ENCODE measurements around the gene BRIP1.
"Not testable (repeated sequence)": the region's sequence is repeated elsewhere in the genome, so short reads cannot be mapped to it uniquely, and the experiment has no call there.

BRIP1 gene

DNA sequence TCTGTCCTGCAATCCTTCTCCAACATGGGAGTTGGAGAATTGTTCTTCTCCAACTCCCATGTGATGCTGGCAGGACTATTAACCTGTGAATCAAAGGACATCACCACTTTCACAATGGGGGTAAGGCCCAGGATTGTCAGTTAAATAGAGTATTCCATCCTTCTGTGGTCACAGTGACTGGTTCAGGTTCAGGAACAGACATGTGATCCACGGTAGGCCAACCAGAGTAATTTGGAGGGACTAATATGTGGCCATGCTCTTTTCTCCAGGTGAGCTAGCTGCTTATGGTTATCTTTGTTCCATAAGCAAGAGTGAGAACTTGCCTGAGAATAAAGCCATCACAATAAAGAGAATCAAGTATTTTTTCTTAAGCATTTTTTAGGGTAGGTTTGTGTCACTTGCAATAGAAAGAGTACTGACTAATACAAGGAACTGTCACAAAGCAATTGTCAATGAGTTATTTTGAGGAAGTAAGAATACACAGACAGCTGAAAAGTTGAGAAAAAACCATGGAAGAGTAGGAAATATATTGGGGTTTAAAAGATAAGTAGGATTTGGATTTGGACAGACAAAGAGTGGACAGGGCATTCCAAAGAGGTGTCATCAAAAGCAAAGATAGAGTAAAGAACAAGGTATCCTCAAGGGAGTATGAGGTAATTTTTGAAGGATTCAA lies 63.4 kb downstream of the BRIP1 start:
- DNase-seq (ENCODE audit: low read depth): no peak

- no peak for DNase-seq (ENCODE audit: low read depth)
Observed at GRCh38 chr17:61797283-61797682, 66.0 kb downstream of the BRIP1 start.

DNA sequence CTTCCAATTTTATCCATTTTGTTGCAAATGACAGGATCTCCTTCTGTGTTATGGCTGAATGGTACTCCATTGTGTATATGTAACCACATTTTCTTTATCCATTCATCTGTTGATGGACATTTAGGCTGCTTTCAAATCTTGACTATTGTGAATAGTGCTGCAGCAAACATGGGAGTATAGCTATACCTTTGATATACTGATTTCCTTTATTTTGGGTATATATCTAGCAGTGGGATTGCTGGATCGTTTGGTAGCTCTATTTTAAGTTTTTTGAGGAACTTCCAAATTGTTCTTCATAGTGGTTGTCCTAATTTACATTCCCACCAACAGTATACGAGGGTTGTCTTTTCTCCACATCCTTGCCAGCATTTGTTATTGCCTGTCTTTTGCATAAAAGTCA lies 67.8 kb downstream of the BRIP1 start:
- no peak for DNase-seq (ENCODE audit: low read depth)

DNA sequence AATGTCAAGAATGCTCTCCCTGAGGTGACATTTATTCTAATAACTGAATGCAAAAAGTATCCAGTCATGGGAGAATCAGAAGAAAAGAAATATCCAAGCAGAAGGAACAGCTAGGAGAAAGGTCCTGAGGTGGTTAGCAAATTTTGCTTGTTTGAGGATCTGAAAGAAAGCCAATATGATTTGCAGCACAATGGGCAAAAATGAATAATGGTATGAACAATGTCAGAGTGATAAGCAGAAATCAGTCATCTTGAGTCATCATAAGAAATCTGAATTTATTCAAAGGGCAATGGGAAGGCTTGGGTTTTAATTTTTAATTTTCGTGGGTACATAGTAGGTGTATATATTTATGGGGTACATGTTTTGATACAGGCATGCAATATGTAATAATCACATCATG lies 68.5 kb downstream of the BRIP1 start:
- DNase-seq (ENCODE audit: low read depth): no peak

- no peak for DNase-seq (ENCODE audit: low read depth)
Observed at GRCh38 chr17:61794242-61794641, 69.1 kb downstream of the BRIP1 start.

- DNase-seq (ENCODE audit: low read depth): no peak
Observed at GRCh38 chr17:61793565-61793964, 69.8 kb downstream of the BRIP1 start.

DNA sequence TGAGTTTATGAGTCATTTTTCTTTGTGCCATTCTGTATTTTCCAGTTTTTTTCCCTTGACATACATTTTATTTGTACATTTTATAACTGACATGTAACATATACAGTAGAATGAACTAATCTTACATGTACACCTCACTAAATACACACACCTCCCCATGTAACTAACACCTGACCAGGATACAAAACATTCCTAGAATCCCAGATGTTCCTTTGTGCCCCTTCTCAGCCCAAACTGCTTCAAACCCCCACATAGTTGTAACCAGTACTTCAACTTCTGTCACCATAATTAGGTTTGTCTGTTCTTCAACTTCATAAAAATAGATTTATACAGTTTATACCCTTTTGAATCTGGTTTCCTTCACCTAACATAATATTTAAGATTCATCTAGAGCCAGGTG lies 73.5 kb downstream of the BRIP1 start:
- DNase-seq (ENCODE audit: low read depth): no peak

GRCh38 chr17:61786088-61786487 lies 77.2 kb downstream of the BRIP1 start:
- no peak for DNase-seq (ENCODE audit: low read depth)

GRCh38 chr17:61784510-61784909 lies 78.8 kb downstream of the BRIP1 start:
- no peak for DNase-seq (ENCODE audit: low read depth)

- no peak for DNase-seq (ENCODE audit: low read depth)
Observed at GRCh38 chr17:61783556-61784304, 79.6 kb downstream of the BRIP1 start.

- DNase-seq (ENCODE audit: low read depth): no peak
Observed at GRCh38 chr17:61783120-61783519, 80.2 kb downstream of the BRIP1 start.

DNA sequence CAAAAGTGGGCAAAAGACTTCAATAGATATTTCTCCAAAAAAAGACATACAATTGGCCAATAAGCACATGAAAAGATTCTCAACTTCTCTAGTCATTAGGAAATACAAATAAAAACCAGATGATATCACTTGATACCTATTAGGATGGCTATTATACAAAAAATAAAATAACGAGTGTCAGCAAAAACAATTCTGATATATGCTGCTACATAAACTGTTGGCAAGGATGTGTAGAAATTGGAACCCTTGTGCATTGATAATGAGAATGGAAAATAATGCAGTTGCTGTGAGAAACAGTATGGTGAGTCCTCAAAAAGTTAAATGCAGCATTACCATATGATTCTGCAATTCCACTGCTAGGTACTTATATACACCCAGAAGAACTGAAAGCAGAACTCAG lies 80.6 kb downstream of the BRIP1 start:
- DNase-seq (ENCODE audit: low read depth): no peak

DNA sequence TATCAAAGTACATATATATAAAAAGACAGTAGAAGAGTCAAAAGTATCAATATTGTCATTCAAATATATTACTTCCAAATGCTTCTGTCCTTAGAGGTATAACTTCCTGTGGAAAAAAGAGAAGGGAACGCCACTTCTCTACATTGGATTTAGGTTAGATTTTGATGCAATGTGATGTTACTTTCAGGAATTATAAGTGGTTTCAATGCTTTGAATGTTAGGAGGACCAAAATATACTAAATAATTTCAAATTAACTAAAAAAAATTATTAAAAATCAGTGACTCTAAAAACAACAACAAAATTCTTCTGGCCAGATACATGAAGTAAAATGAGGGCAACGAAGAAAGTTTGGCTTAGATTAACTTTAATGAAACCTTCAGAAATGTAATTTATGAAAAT lies 88.0 kb downstream of the BRIP1 start:
- no peak for DNase-seq (ENCODE audit: low read depth)

- DNase-seq (ENCODE audit: low read depth): no peak
Observed at GRCh38 chr17:61774724-61775123, 88.6 kb downstream of the BRIP1 start.

DNA sequence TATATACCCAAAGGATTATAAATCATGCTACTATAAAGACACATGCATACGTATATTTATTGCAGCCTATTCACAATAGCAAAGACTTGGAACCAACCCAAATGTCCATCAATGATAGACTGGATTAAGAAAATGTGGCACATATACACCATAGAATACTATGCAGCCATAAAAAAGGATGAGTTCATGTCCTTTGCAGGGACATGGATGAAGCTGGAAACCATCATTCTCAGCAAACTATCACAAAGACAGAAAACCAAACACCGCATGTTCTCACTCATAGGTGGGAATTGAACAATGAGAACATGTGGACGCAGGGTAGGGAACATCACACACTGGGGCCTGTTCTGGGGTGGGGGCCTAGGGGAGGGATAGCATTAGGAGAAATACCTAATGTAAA lies 89.2 kb downstream of the BRIP1 start:
- DNase-seq (ENCODE audit: low read depth): not testable (repeated sequence)

DNA sequence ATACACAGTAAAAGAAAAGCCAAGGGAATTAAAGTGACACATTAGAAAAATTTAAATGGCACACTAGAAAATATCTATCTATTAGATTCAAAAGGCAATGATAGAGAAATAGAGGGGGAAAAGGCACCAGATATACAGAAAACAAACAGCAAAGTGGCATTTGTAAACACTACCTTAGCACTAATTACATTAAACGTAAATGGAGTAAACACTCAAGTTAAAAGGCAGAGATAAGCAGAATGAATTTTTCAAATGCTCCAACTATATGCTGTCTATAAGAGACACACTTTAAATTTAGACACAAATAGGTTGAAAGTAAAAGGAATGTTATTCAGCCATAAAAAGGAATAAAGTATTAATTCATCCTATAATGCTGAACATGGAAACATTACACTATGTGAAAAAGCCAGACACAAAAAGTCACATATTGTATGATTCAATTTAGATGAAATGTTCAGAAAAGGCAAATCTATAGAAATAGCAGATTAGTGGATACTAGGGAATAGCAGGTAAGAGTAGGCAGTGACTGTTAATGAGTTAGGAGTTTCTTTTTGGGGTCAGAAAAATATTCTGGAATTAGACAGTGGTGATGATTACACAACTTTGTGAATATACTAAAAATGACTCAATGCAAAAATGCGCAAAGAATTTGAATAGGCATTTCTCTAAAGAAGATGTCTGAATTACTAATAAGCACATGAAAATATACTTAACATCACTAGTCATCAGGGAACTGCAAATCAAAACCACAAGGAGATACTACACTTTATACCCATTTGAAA lies 92.4 kb downstream of the BRIP1 start:
- peak; percentile 70 for DNase-seq (ENCODE audit: low read depth)

DNA sequence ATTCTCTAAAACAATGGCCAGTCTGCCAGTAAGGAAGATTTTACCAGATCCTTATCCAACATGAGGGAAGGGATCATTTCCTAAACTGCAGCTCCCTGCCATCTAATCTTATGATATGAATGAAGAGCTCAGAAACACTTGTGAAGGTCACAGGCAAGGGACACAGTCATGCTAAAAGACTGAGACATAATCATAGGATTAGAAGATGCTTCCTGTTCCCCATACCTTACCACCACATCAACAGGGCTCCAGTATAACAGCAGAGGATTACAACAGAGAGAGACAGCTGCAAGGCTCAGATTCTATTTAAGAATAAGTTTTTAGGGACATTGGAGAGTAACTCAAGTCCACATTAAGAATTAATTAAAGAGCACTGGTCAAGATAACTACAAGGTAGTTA lies 93.3 kb downstream of the BRIP1 start:
- no peak for DNase-seq (ENCODE audit: low read depth)

DNA sequence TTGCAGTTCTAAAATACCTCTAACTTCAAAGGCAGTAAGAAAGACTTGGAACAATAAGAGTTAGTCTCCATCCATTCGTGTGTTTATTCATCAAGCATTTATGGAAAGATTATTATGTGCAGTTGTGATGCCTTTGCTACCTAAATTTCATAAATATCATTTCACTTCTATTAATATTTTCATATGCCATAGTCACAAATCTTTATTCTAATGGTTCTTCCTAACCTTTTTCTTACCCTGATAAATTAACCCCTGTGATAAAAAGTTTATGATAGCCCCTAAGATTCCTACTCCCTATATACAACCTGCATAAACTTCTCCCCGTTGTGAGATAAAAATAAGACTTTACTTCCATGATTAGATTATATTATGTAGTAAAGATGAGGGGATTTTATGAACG lies 94.9 kb downstream of the BRIP1 start:
- DNase-seq (ENCODE audit: low read depth): no peak

GRCh38 chr17:61766520-61766919 lies 96.8 kb downstream of the BRIP1 start:
- peak; percentile 16 for DNase-seq (ENCODE audit: low read depth)

DNA sequence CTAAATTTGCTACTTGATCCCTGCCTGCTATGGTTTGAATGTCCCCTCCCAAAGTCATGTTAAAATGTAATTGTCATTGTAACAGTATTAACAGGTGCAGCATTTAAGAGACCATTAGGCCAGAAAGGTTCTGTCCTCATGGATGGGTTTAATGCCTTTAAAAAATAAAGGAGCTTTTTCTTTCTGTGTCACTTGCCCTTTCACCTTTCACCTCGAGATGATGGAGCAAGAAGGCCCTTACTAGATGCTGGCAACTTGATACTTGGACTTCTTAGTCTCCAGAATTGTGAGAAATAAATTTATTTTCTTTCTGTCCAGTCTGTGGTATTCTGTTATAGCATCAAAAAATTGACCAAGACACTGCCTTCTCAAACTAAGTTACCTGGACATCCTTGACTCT lies 98.5 kb downstream of the BRIP1 start:
- no peak for DNase-seq (ENCODE audit: low read depth)

GRCh38 chr17:61761827-61762226 lies 101.5 kb downstream of the BRIP1 start:
- DNase-seq (ENCODE audit: low read depth): no peak

- DNase-seq (ENCODE audit: low read depth): no peak
Observed at GRCh38 chr17:61759362-61759761, 104.0 kb downstream of the BRIP1 start.

DNA sequence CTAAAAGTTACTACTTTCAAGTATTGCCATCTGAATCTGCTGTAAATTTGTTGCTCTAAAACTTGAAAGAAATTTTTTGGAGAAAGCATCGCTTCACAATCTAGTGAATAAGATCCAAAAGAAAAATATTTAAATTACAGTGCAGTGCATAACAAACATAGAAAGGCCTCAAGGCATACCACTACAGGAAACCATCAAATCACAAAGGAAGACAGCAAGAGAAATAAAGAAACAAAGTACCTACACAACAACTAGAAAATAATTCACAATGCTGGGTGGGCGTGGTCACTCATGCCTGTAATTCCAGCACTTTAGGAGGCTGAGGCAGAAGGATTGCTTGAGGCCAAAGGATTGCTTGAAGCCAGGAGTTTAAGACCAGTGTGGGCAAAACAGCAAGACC lies 104.9 kb downstream of the BRIP1 start:
- DNase-seq (ENCODE audit: low read depth): no peak

All from fibroblast of gingiva (primary cell).